ENCODE results near the gene DOHH.

GRCh38 chr19:3470500-3471128 is 29.9 kb downstream of the DOHH start:
- TF ChIP-seq POLR2A (IDR thresholded peaks at IDR 0.05) (no peak), CTCF (IDR thresholded peaks at IDR 0.05) (no peak)
